ENCODE results near the gene TMEM186.
"Not testable (repeated sequence)": the region's sequence is repeated elsewhere in the genome, so short reads cannot be mapped to it uniquely, and the experiment has no call there.

The TMEM186 gene

DNA sequence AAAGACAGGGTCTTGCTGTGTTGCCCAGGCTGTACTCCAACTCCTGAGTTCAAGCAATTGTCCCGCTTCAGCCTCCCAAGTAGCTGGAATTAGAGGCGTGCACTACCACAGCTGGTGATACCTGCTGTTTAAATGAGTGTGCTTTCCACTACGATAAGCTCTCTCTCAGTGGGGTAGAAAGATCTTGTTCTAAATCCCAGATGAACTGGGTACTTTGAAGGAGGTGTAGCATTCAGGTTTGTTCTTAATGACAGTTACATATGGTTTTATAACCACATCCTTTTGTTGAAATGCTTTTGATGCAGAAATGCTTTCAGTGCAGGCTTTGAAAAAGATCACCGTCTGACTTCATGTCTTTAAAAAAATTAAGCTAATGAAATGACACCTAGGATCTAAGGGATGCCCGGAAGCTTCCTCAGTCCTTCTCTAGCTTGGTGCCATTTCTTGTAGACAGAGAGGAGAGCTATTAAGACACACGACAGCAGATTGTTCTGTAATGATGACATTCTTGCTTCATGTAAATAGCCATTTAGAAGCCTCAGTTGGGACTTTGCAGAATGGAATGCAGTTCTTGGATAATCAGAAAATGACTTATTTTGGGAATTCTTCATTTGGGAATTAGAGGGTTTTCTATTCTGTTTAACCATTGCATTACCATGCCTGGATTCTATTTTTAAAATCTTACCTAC lies 19.7 kb upstream of the TMEM186 start:
- in situ Hi-C loops (cut with HindIII; ENCODE audit: low pct_ligation_motif_present, low pct_unique_long_range_greater_than_20kb, low sequenced_read_pairs) = no loop called here
- no peak for DNase-seq

DNA sequence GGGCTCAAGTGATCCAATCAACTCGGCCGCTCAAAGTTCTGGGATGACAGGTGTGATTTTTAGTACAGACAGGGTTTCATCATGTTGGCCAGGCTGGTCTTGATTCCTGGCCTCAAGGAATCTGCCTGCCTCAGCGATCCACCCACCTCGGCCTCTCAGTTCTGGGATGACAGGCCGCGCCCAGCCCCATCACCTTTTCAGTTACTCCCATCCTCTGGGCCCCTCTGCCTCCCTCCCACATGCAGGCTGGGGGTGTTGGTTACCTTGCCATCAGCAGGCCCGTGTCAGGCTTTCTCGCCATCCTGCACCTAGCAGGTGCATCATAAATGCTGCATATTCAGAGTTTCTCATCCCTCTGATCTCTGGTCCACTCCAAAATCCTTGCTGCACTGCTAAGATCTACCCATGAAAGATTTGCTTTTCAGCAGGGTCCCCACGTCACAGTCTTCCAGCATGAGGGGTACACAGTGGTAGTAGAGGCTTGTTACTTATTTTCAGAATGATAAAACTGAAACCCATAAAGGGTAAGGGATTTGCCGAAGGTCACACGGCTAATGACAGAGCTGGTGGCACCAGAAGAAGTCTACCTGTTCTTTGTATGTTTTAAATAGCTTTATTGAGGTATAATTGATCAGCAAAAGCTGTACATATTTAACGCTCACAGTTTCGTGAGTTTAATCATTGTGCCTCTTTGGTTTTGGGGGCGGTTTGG lies 16.8 kb upstream of the TMEM186 start:
- in situ Hi-C loops (cut with HindIII; ENCODE audit: low pct_ligation_motif_present, low pct_unique_long_range_greater_than_20kb, low sequenced_read_pairs) = no loop called here

DNA sequence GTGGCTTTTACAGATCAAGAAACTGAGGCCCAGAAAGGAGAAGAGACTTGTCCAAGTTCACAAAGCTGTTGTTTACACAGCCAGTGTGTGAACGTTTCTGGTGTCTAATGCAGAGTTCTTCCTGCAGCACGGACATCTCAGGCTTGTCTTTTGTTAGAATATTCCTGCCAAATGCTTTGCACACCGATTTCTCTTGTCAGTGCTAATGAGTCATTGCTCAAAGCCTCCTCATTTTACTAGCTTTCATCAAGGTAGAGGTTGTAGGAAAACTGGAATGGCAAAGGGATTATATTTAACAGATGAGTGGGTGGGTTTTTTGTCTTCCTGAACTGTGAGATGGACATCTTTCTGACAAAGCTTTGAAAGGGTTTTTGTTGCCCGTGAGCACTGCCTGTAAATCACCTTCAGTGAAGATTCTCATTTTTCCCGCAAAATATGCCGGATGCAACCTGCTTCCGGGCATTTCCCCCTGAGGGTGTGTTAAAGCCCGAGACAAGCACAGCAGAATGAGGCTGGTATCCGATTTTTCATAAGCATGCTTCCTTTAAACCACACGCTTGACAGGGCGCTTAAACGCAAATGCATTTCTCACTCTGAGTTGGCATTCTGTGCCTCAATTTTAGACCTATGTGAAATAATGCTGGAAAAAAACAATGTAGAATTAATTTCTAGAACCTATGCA lies 14.9 kb upstream of the TMEM186 start:
- DNase-seq = no peak
- in situ Hi-C loops (cut with HindIII; ENCODE audit: low pct_ligation_motif_present, low pct_unique_long_range_greater_than_20kb, low sequenced_read_pairs) = no loop called here

More for the DNA sequence above, 16.8 kb upstream of the TMEM186 start:
- DNase-seq = no peak

DNA sequence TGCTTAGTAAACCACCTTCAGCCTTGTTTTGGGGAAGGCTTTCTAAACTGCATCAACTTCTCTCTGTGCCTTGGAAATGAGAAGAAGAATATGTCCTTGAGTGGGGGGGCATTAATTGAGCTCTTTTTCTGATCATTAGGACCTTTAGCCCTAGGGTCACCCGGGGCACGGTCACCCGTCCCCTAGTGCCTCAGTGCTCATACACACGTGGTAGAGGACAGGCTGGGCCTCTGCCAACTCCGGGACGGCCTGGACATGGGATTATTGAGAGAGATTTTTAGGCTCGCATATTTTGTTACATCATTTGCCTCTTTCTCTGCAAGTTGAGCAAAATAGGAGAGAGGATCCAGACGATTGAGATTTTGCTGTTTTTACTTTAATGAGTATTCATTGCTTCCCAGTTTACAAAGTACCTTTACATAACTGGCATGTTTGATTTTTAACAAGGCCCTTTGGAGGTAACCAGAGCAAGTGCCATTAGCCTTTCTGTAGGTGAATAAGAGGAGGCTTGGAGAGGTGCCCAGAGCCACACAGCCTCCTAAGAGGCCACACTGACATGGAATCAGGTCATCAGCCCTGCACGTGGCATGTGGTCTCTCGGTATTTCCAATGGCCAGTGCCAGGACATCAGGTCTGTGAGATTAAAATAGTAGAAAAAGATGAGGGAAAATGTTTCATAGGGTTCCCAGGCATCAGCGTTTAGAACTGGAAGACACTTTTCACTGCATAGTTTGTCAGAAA lies 11.3 kb upstream of the TMEM186 start:
- DNase-seq = no peak
- in situ Hi-C loops (cut with HindIII; ENCODE audit: low pct_ligation_motif_present, low pct_unique_long_range_greater_than_20kb, low sequenced_read_pairs) = no loop called here

DNA sequence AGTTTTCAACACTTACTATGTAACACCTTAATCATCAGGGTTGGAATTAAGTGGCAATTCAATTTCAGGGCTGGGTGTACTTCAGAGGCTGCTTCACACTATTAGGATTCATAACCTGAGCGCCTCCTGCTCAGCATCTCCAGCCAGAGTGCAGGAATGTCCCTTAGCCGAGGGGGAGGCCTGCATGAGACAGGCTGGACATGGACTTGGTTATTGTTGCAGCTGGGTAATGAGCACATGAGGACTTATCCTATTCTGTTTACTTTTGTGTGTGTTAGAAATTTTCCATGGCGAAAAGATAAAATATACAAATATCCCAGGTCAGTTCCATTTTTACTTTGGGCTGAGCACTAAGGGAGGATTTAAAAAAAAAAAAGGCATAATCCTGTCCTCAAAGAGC lies 10.6 kb upstream of the TMEM186 start:
- no peak for DNase-seq
- in situ Hi-C loops (cut with HindIII; ENCODE audit: low pct_ligation_motif_present, low pct_unique_long_range_greater_than_20kb, low sequenced_read_pairs) = no loop called here

DNA sequence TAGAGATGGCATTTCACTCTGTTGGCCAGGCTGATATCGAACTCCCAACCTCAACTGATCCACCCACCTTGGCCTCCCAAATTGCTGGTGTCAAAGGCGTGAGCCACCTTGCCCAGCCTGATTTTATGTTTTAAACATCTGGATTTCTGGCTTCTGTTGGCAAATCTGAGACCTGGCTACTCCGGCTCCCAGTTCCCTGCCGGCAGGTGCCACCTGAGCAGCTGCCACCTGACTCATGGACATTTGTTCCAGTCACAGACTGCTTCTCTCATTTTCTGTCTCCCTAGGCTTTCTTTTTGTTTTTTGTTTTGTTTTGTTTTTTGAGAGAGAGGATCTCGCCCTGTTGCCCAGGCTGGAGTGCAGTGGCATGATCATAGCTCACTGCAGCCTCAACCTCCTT lies 9.8 kb upstream of the TMEM186 start:
- DNase-seq = no peak
- in situ Hi-C loops (cut with HindIII; ENCODE audit: low pct_ligation_motif_present, low pct_unique_long_range_greater_than_20kb, low sequenced_read_pairs) = no loop called here

DNA sequence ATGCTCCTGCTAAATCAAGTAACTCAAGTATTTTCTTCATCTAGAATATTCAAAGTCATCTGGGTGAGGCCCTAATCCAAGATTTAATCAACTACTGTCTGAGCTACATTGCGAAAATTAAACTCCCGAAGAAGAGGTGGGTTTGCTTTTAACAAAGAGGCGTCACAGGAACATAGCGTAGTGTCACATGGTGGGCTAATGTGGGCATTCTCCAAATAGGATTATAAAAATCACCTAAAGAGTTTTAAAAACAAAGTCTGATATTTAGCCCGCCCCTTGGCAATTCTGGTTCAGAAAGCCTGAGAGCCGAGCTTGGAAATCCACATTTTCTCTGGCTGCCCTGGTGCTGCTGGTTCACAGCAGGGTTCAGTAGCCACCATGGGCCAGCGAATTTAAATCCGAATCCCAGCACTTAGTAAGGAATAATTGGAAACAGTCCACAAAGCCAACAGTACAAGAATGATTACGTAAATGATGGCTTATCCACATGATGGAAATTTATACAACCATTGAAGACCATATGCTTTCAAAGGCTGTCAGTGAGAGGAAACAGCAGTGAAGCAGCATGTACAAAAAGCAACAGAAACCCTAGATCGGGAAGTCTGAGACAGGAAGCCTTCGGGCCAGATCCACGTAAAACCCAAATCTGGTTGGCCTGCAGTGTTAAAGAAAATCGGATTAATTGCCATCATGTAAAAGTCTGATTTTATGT lies 9.0 kb upstream of the TMEM186 start:
- DNase-seq = no peak
- in situ Hi-C loops (cut with HindIII; ENCODE audit: low pct_ligation_motif_present, low pct_unique_long_range_greater_than_20kb, low sequenced_read_pairs) = no loop called here

DNA sequence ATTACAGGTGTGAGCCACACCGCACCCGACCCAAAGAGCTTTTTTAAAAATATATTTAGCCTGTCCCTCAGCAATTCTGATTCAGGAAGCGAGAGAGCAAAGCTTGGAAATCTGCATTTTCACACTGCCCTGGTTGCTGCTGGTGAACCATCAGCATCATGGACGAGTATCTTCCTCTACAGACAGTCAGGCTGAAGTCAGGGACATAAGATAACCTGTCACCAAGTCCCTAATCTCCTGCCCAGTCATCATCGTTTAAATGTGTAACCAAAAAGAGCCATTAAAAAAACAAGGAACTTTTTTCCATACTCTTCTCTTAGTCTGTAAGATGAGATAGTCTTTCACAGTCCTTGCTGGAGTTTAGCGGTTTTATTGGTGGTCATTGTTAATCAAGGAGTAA lies 6.9 kb upstream of the TMEM186 start:
- in situ Hi-C loops (cut with HindIII; ENCODE audit: low pct_ligation_motif_present, low pct_unique_long_range_greater_than_20kb, low sequenced_read_pairs) = no loop called here
- DNase-seq = no peak

DNA sequence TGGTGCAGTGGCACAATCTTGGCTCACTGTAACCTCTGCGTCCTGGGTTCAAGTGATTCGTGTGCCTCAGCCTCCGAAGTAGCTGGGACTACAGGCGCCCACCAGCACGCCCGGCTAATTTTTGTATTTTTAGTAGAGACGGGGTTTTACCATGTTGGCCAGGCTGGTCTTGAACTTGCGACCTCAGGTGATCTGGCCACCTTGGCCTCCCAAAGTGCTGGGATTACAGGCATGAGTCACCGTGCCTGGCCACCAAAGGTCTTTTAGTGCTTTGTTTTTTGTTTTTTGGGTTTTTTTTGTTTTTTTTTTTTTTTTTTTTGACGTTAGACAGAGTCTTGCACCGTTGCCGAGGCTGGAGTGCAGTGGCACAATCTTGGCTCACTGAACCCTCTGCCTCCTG lies 6.3 kb upstream of the TMEM186 start:
- DNase-seq; in situ Hi-C loops (cut with HindIII; ENCODE audit: low pct_ligation_motif_present, low pct_unique_long_range_greater_than_20kb, low sequenced_read_pairs): not testable (repeated sequence)

DNA sequence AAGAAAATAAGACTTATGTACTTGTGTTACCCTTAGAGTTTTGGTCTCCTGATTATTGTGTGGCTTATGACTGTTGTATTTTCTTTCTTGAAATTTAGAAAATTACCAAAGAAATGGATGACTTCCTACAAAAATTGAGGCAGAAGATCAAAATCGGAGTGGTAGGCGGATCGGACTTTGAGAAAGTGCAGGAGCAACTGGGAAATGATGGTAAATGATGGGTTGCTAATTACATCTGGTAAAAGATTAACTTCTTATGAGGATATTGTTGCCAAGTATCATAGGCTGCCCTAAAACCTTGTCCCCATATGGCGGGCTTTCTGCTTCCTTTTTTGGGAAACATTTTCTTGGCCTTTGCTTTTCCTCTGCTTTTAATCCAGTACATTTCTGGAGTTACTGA lies 4.3 kb upstream of the TMEM186 start:
- no peak for DNase-seq
- in situ Hi-C loops (cut with HindIII; ENCODE audit: low pct_ligation_motif_present, low pct_unique_long_range_greater_than_20kb, low sequenced_read_pairs) = no loop called here

DNA sequence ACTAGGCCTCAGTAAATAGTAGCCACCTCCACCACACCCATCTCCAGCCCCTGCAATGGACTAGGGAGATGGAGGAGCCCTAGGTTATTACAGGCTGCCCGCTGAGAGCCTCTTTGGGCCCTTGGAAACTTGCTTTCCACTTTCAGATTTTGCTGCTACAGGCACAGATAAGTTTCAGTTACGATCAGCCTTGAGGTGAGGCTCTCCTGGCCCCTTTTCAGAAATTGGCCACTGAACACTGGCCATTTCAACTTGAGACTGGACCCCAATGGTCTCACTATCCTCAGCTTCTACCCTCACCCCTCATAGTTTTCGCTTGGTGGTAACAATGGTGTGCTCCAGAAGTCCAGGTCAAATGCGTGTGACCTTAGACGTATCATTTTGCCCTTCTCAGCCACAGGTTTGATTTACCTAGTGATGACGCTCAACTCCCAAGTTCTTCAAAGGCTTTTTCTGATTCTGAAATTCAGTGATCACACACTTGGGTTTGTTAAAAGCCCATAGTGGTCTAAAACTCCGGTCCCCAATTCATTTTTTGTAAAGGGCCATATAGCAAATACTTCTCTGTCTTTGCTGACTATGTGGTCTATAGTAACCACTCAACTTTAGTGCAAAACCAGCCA lies 1.2 kb upstream of the TMEM186 start:
- in situ Hi-C loops (cut with HindIII; ENCODE audit: low pct_ligation_motif_present, low pct_unique_long_range_greater_than_20kb, low sequenced_read_pairs) = no loop called here
- no peak for DNase-seq

DNA sequence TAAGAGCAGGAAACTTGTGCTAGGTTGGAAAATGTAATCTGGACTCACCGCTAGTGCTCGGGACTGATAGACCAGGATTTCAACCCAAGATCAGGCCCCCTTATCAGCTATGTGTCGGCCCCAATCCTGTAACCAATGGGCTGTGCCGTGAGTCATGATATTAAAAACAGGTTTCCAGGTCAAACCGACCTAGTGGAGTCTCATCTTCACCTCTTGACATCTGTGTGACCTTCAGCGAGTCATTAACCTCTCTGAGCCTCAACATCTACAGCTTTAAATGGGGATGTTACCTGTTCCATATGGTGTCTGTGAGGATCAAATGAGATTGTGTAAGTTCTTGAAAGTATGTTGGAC lies 712 bp upstream of the TMEM186 start:
- in situ Hi-C loops (cut with HindIII; ENCODE audit: low pct_ligation_motif_present, low pct_unique_long_range_greater_than_20kb, low sequenced_read_pairs) = no loop called here
- DNase-seq = no peak

DNA sequence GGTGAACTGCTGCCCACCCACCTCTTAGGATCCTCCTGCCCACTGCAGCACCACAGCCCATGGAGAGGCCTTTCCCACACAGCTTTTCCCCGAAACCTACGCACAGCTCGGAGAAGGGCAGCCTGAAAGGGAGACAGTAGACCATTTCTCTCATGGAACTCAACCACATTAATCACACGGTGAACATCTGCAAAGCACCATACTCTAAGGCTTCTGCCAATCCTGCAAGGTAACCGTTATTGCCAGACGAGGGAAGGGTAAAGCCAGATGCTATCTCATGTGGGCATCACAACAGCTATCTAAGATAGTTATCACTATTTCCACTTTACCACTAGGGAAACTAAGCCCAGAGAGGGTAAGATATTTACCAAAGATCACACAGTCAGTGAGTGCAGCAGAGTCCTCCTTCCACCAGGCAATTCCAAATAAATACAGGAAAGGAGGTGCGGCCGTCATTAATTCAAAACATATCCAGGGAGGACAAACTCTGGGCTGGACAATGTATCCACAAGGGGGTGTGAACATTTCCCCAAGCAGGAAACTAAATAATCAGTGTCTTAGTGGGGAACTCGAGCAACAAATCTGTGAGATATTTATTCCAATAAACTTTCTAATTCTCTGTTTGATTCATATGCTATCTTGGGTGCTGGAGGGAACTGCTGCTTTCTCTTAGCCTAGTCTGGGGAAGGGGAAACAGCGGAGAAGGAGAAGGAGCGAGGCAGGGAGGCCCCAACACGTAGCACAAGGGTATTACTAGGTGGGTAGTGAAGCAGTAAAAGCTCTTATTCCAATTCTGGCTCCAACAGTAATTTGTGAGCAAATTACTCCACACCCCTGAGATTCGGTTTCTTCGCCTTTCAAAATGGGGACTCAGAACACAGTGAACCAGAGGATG lies 723 bp downstream of the TMEM186 start:
- in situ Hi-C loops (cut with HindIII; ENCODE audit: low pct_ligation_motif_present, low pct_unique_long_range_greater_than_20kb, low sequenced_read_pairs) = no loop called here
- DNase-seq = peak; percentile 12

DNA sequence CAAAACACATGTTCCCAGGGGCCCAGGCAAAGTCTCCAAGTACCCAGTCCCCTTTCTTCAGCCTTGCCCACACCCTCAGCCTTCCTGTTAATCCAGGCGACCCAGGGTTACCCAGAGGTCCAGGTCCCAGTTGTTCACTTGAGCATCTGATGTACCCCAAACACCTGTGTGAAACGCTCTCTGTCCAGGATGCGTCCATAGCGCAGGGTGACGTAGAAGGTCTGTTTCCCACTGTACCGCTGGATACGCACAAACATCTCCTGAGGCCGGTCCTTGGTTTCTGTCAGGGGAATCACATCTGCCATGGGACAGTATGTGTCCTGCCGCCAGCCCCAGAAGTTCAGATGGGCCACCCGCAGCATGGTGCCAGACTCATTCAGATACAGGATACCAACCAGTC lies 1.6 kb downstream of the TMEM186 start:
- in situ Hi-C loops (cut with HindIII; ENCODE audit: low pct_ligation_motif_present, low pct_unique_long_range_greater_than_20kb, low sequenced_read_pairs) = no loop called here
- no peak for DNase-seq

DNA sequence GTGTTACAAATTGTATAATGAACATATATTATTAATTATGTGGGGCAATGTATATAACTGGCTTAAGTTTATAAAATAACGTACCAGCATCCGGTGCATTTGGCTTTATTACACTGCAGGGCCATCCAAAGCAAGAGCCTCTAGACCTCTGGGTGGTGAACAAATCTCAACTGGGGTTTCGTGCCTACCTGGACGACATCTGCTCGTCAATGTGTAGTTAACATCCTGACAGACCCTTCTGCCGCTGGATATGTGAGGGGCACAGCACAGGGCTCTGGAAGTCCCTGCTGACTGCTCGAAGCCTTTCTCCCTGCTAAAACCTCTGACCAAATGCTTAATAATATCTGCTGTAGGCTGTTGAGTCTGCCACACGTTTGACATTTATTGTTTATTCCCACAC lies 2.3 kb downstream of the TMEM186 start:
- DNase-seq = no peak
- in situ Hi-C loops (cut with HindIII; ENCODE audit: low pct_ligation_motif_present, low pct_unique_long_range_greater_than_20kb, low sequenced_read_pairs) = no loop called here

DNA sequence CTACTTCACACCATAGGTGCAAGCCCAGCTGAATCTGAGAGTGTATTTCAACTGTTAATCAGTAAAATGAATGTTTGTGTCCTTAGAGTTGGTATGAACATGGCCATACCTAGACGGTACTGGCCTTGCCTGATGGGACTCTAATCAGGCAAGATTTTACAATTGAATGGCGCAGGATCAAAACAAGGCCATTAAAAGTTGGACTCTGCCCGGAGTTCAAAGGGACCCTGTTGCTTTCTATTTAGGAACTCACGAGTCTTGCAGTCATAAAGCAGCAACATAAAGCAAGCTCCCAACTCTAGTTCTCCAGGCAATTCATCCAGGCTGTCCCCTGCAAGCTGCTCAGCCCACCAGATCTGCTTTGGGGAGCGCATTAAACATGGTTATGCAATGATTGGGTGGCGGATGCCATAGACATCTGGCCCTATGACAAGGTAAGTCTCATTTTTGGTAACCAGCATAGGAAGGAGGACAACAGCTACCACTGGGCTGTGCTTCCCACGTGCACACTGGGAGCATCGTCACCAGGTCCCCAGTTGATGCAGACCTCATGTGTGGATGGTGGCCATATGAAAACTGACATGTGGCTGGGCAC lies 8.8 kb downstream of the TMEM186 start:
- DNase-seq = no peak
- in situ Hi-C loops (cut with HindIII; ENCODE audit: low pct_ligation_motif_present, low pct_unique_long_range_greater_than_20kb, low sequenced_read_pairs) = no loop called here

DNA sequence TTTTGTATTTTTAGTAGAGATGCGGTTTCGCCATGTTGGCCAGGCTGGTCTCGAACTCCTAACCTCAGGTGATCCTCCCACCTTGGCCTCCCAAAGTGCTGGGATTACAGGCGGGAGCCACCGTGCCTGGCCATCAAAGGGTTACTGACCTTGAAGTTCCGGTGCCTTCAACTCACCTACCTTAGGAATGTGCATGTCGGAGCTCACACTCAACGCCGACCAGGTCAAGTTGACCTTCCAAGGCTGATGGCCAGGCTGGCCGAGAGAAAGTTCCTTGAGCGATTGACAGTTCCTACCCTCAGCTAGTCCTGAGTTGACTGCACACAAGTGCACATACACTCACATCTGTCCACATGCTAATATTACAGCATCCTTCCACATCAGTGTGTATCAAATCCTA lies 11.1 kb downstream of the TMEM186 start:
- DNase-seq; in situ Hi-C loops (cut with HindIII; ENCODE audit: low pct_ligation_motif_present, low pct_unique_long_range_greater_than_20kb, low sequenced_read_pairs): not testable (repeated sequence)

Data from ACHN (cell line).